ENCODE measurements around the gene KCNN4.
"Not testable (repeated sequence)": the region's sequence is repeated elsewhere in the genome, so short reads cannot be mapped to it uniquely, and the experiment has no call there.

The KCNN4 gene

GRCh38 chr19:43780706-43781525 is at the start of gene KCNN4:
Gene KCNN4 (minus strand): TSS chr19:43780973. CDS start chr19:43780861, 112 bp downstream.
- Histone ChIP-seq H3K27ac (ENCODE audit: low read depth, low read length) (no peak within 1 kb of the TSS), H3K4me1 (ENCODE audit: control insufficient read depth, insufficient read depth, low read length) (peaks cover 21% of the 10 kb centered on the region), H3K27me3 (ENCODE audit: control insufficient read depth, insufficient read depth, low read length) (no peaks in the 10 kb centered on the region), H3K9ac (ENCODE audit: low read depth, low read length) (no peak within 1 kb of the TSS), H3K9me3 (ENCODE audit: control insufficient read depth, insufficient read depth, low read length) (no peaks in the 10 kb centered on the region), H3K4me3 (ENCODE audit: low read depth, low read length) (no peak within 1 kb of the TSS), H3K36me3 (ENCODE audit: control insufficient read depth, insufficient read depth, low read length) (no peaks in the 10 kb centered on the region)

GRCh38 chr19:43826787-43827754 is 46.3 kb upstream of the KCNN4 start, which contains the start of gene ZNF283:
Gene ZNF283 (plus strand): TSS chr19:43827321. CDS start chr19:43833505, 6,184 bp downstream.
- Histone ChIP-seq H3K9me3 (ENCODE audit: control insufficient read depth, insufficient read depth, low read length) (0 out of 2 replicates have a peak, but pooled peaks cover 6% of the 10 kb centered on the region), H3K9ac (ENCODE audit: low read depth, low read length) (peak within 1 kb of the TSS; percentile 51; the same call in 1 of the 2 replicates), H3K4me1 (ENCODE audit: control insufficient read depth, insufficient read depth, low read length) (no peaks in the 10 kb centered on the region), H3K36me3 (ENCODE audit: control insufficient read depth, insufficient read depth, low read length) (peaks cover 11% of the 10 kb centered on the region), H3K27me3 (ENCODE audit: control insufficient read depth, insufficient read depth, low read length) (peaks cover 3% of the 10 kb centered on the region; the same call in 1 of the 2 replicates), H3K4me3 (ENCODE audit: low read depth, low read length) (peak within 1 kb of the TSS; percentile 81), H3K27ac (ENCODE audit: low read depth, low read length) (no peak within 1 kb of the TSS)

- H3K4me3 ChIP-seq (ENCODE audit: low read depth, low read length); H3K27ac ChIP-seq (ENCODE audit: low read depth, low read length); H3K36me3 ChIP-seq (ENCODE audit: control insufficient read depth, insufficient read depth, low read length); H3K4me1 ChIP-seq (ENCODE audit: control insufficient read depth, insufficient read depth, low read length); H3K9ac ChIP-seq (ENCODE audit: low read depth, low read length): not testable (repeated sequence)
- Histone ChIP-seq H3K27me3 (ENCODE audit: control insufficient read depth, insufficient read depth, low read length) (peaks cover 12% of the 10 kb centered on the region), H3K9me3 (ENCODE audit: control insufficient read depth, insufficient read depth, low read length) (peaks cover 12% of the 10 kb centered on the region; the same call in 1 of the 2 replicates)
Measured at GRCh38 chr19:43824572-43824971, 43.8 kb upstream of the KCNN4 start.

GRCh38 chr19:43823856-43824255 is 43.1 kb upstream of the KCNN4 start:
- H3K27me3 ChIP-seq (ENCODE audit: control insufficient read depth, insufficient read depth, low read length) = peaks cover 15% of the 10 kb centered on the region
- H3K27ac ChIP-seq (ENCODE audit: low read depth, low read length) = not testable (repeated sequence)

GRCh38 chr19:43820884-43821215 is 40.1 kb upstream of the KCNN4 start:
- H3K9ac ChIP-seq (ENCODE audit: low read depth, low read length) = no peak overlapping the region
- H3K9me3 ChIP-seq (ENCODE audit: control insufficient read depth, insufficient read depth, low read length) = peaks cover 9% of the 10 kb centered on the region; the same call in 1 of the 2 replicates
- no peak overlapping the region for H3K4me3 ChIP-seq (ENCODE audit: low read depth, low read length)

More at GRCh38 chr19:43823856-43824255, 43.1 kb upstream of the KCNN4 start:
- H3K9ac ChIP-seq (ENCODE audit: low read depth, low read length); H3K4me1 ChIP-seq (ENCODE audit: control insufficient read depth, insufficient read depth, low read length); H3K4me3 ChIP-seq (ENCODE audit: low read depth, low read length); H3K36me3 ChIP-seq (ENCODE audit: control insufficient read depth, insufficient read depth, low read length): not testable (repeated sequence)
- H3K9me3 ChIP-seq (ENCODE audit: control insufficient read depth, insufficient read depth, low read length) = peaks cover 15% of the 10 kb centered on the region; the same call in 1 of the 2 replicates

GRCh38 chr19:43820098-43820883 is 39.5 kb upstream of the KCNN4 start:
- H3K9me3 ChIP-seq (ENCODE audit: control insufficient read depth, insufficient read depth, low read length) = peaks cover 9% of the 10 kb centered on the region; the same call in 1 of the 2 replicates
- H3K27me3 ChIP-seq (ENCODE audit: control insufficient read depth, insufficient read depth, low read length) = peaks cover 11% of the 10 kb centered on the region
- H3K4me3 ChIP-seq (ENCODE audit: low read depth, low read length) = peak overlapping the region; percentile 20; the same call in 1 of the 2 replicates
- H3K36me3 ChIP-seq (ENCODE audit: control insufficient read depth, insufficient read depth, low read length) = no peaks in the 10 kb centered on the region
- no peak overlapping the region for H3K27ac ChIP-seq (ENCODE audit: low read depth, low read length)
- H3K9ac ChIP-seq (ENCODE audit: low read depth, low read length) = no peak overlapping the region
- H3K4me1 ChIP-seq (ENCODE audit: control insufficient read depth, insufficient read depth, low read length) = no peaks in the 10 kb centered on the region

More at GRCh38 chr19:43820884-43821215, 40.1 kb upstream of the KCNN4 start:
- peaks cover 11% of the 10 kb centered on the region for H3K27me3 ChIP-seq (ENCODE audit: control insufficient read depth, insufficient read depth, low read length)
- no peak overlapping the region for H3K27ac ChIP-seq (ENCODE audit: low read depth, low read length)
- H3K4me1 ChIP-seq (ENCODE audit: control insufficient read depth, insufficient read depth, low read length) = no peaks in the 10 kb centered on the region
- no peaks in the 10 kb centered on the region for H3K36me3 ChIP-seq (ENCODE audit: control insufficient read depth, insufficient read depth, low read length)

- Histone ChIP-seq H3K9me3 (ENCODE audit: control insufficient read depth, insufficient read depth, low read length) (peaks cover 9% of the 10 kb centered on the region; the same call in 1 of the 2 replicates), H3K4me1 (ENCODE audit: control insufficient read depth, insufficient read depth, low read length) (no peaks in the 10 kb centered on the region), H3K27me3 (ENCODE audit: control insufficient read depth, insufficient read depth, low read length) (peaks cover 11% of the 10 kb centered on the region), H3K36me3 (ENCODE audit: control insufficient read depth, insufficient read depth, low read length) (no peaks in the 10 kb centered on the region), H3K27ac (ENCODE audit: low read depth, low read length) (no peak overlapping the region), H3K9ac (ENCODE audit: low read depth, low read length) (no peak overlapping the region), H3K4me3 (ENCODE audit: low read depth, low read length) (no peak overlapping the region)
Measured at GRCh38 chr19:43818500-43818899, 37.7 kb upstream of the KCNN4 start.

GRCh38 chr19:43817454-43817853 is 36.7 kb upstream of the KCNN4 start:
- H3K27ac ChIP-seq (ENCODE audit: low read depth, low read length); H3K9ac ChIP-seq (ENCODE audit: low read depth, low read length); H3K9me3 ChIP-seq (ENCODE audit: control insufficient read depth, insufficient read depth, low read length); H3K4me3 ChIP-seq (ENCODE audit: low read depth, low read length); H3K4me1 ChIP-seq (ENCODE audit: control insufficient read depth, insufficient read depth, low read length); H3K36me3 ChIP-seq (ENCODE audit: control insufficient read depth, insufficient read depth, low read length): not testable (repeated sequence)
- H3K27me3 ChIP-seq (ENCODE audit: control insufficient read depth, insufficient read depth, low read length) = peaks cover 11% of the 10 kb centered on the region

- Histone ChIP-seq H3K36me3 (ENCODE audit: control insufficient read depth, insufficient read depth, low read length) (no peaks in the 10 kb centered on the region), H3K27ac (ENCODE audit: low read depth, low read length) (no peak overlapping the region), H3K27me3 (ENCODE audit: control insufficient read depth, insufficient read depth, low read length) (peaks cover 5% of the 10 kb centered on the region), H3K4me1 (ENCODE audit: control insufficient read depth, insufficient read depth, low read length) (no peaks in the 10 kb centered on the region), H3K9ac (ENCODE audit: low read depth, low read length) (no peak overlapping the region), H3K9me3 (ENCODE audit: control insufficient read depth, insufficient read depth, low read length) (0 out of 2 replicates have a peak, but pooled peaks cover 5% of the 10 kb centered on the region), H3K4me3 (ENCODE audit: low read depth, low read length) (no peak overlapping the region)
Measured at GRCh38 chr19:43814663-43815352, 34.0 kb upstream of the KCNN4 start.

- Histone ChIP-seq H3K27ac (ENCODE audit: low read depth, low read length) (no peak overlapping the region), H3K9ac (ENCODE audit: low read depth, low read length) (no peak overlapping the region), H3K4me1 (ENCODE audit: control insufficient read depth, insufficient read depth, low read length) (no peaks in the 10 kb centered on the region), H3K27me3 (ENCODE audit: control insufficient read depth, insufficient read depth, low read length) (no peaks in the 10 kb centered on the region), H3K9me3 (ENCODE audit: control insufficient read depth, insufficient read depth, low read length) (no peaks in the 10 kb centered on the region), H3K4me3 (ENCODE audit: low read depth, low read length) (no peak overlapping the region), H3K36me3 (ENCODE audit: control insufficient read depth, insufficient read depth, low read length) (no peaks in the 10 kb centered on the region)
Measured at GRCh38 chr19:43812688-43813087, 31.9 kb upstream of the KCNN4 start.

All from HUES48 (cell line).